Liver (tissue), 9 donors: ENCODE results near the gene LAMC1. TPM values are rescaled to one million over a fixed set of nuclear protein-coding genes. Genes with fewer than 3 reads are reported as not detected.

Experiments used
- DNase-seq: peaks from one replicate; pipeline ENCODE4 v3.0.0-alpha.2; 2017; ENCODE audit warnings: low spot score
- H3K27ac ChIP-seq, 2 donors: one replicate each; pipeline ENCODE4 v1.7.0; 2013; ENCODE audit warnings: inconsistent platforms in 2 of 2, low read length in 2 of 2, control low read depth in 1 of 2, low read depth in 1 of 2, mild to moderate bottlenecking in 1 of 2
- H3K27me3 ChIP-seq, 4 donors: one replicate each; pipeline versions ENCODE4 v1.6.1 to v1.7.0; 2013; ENCODE audit warnings: low read length in 3 of 4, inconsistent platforms in 1 of 4, mild to moderate bottlenecking in 1 of 4, moderate library complexity in 1 of 4; ENCODE audit not compliant: control insufficient read depth in 4 of 4, insufficient read depth in 4 of 4
- H3K36me3 ChIP-seq, 4 donors: one replicate each; pipeline versions ENCODE4 v1.6.1 to v1.7.0; 2013; ENCODE audit warnings: low read length in 3 of 4, mild to moderate bottlenecking in 3 of 4, low read depth in 1 of 4, moderate library complexity in 1 of 4; ENCODE audit not compliant: control insufficient read depth in 4 of 4, insufficient read depth in 3 of 4
- H3K4me1 ChIP-seq, 4 donors: one replicate each; pipeline versions ENCODE4 v1.6.1 to v1.7.0; 2013; ENCODE audit warnings: low read length in 3 of 4, mild to moderate bottlenecking in 3 of 4, moderate library complexity in 1 of 4; ENCODE audit not compliant: control insufficient read depth in 4 of 4, insufficient read depth in 4 of 4
- H3K4me3 ChIP-seq, 3 donors: one replicate each; pipeline versions ENCODE4 v1.6.1 to v1.7.0; 2013; ENCODE audit warnings: low read length in 3 of 3, control low read depth in 1 of 3, low read depth in 1 of 3, mild to moderate bottlenecking in 1 of 3
- H3K9ac ChIP-seq, 2 donors: one replicate each; pipeline ENCODE4 v1.7.0; 2013; ENCODE audit warnings: low read length in 2 of 2, mild to moderate bottlenecking in 2 of 2, moderate library complexity in 2 of 2, control low read depth in 1 of 2, low read depth in 1 of 2
- H3K9me3 ChIP-seq, 4 donors: one replicate each; pipeline versions ENCODE4 v1.6.1 to v1.7.0; 2013; ENCODE audit warnings: low read length in 3 of 4; ENCODE audit not compliant: control insufficient read depth in 4 of 4
- EGR1 ChIP-seq, 2 donors: IDR thresholded peaks; 2 replicates each; pipeline ENCODE4 v1.6.1; 2016 to 2018; ENCODE audit warnings: antibody characterized with exemption in 2 of 2, low read depth in 2 of 2
- FOXA1 ChIP-seq: IDR thresholded peaks from 2 replicates; pipeline ENCODE4 v1.6.1; 2016; ENCODE audit warnings: antibody characterized with exemption
- FOXA2 ChIP-seq: IDR thresholded peaks from 2 replicates; pipeline ENCODE4 v1.6.1; 2016; ENCODE audit warnings: antibody characterized with exemption
- GABPA ChIP-seq, 2 donors: IDR thresholded peaks in 1 of 2; conservative IDR thresholded peaks in 1 of 2; 2 replicates each; pipeline ENCODE4 v1.6.1; 2016; ENCODE audit warnings: antibody characterized with exemption in 2 of 2, mild to moderate bottlenecking in 1 of 2, moderate library complexity in 1 of 2
- HNF4A ChIP-seq, 2 donors: conservative IDR thresholded peaks; 2 replicates each; pipeline ENCODE4 v1.6.1; 2016; ENCODE audit warnings: antibody characterized with exemption in 2 of 2, mild to moderate bottlenecking in 2 of 2
- HNF4G ChIP-seq: IDR thresholded peaks from 2 replicates; pipeline ENCODE4 v1.6.1; 2016; ENCODE audit warnings: antibody characterized with exemption
- JUND ChIP-seq, 2 donors: IDR thresholded peaks; 2 replicates each; pipeline ENCODE4 v1.6.1; 2016; ENCODE audit warnings: antibody characterized with exemption in 2 of 2
- NR2F2 ChIP-seq: IDR thresholded peaks from 2 replicates; pipeline ENCODE4 v1.6.1; 2016; ENCODE audit warnings: antibody characterized with exemption
- RAD21 ChIP-seq, 2 donors: IDR thresholded peaks; 2 replicates each; pipeline ENCODE4 v1.6.1; 2016; ENCODE audit warnings: antibody characterized with exemption in 2 of 2, mild to moderate bottlenecking in 2 of 2
- RXRA ChIP-seq, 2 donors: IDR thresholded peaks; 2 replicates each; pipeline ENCODE4 v1.6.1; 2017 to 2018; ENCODE audit warnings: antibody characterized with exemption in 2 of 2, mild to moderate bottlenecking in 1 of 2
- SP1 ChIP-seq: IDR thresholded peaks from 2 replicates; pipeline ENCODE4 v1.6.1; 2018; ENCODE audit warnings: antibody characterized with exemption, mild to moderate bottlenecking
- YY1 ChIP-seq: IDR thresholded peaks from 2 replicates; pipeline ENCODE4 v1.6.1; 2016; ENCODE audit warnings: antibody characterized with exemption, mild to moderate bottlenecking
- WGBS: extraction: QIAGEN DNeasy Blood & Tissue Kit; methylation state at CpG from one replicate; pipeline ENCODE4 v1.1.7; 2013; 5-methylcytosine and 5-hydroxymethylcytosine counted together
- polyA plus RNA-seq, 2 donors: library from polyadenylated mRNA; stranded (reverse) in 1 of 2; unstranded in 1 of 2; fragments of 200-250 nt in 1 of 2; fragments of >200 nt in 1 of 2; fragmentation: Nextera tagmentation in 1 of 2; extraction: Ambion mirVana in 1 of 2; gene quantifications; one replicate each; pipeline versions ENCODE4 v1.2.1 to v1.2.3, GENCODE V29; 2013 to 2015
- total RNA-seq, 2 donors: library from RNA; depleted of rRNA; stranded (reverse); fragments of >200 nt; gene quantifications; one replicate each; pipeline ENCODE4 v1.2.3, GENCODE V29; 2014
- TF ChIP-seq, protein P1 (sequence below): IDR thresholded peaks from 2 replicates; pipeline ENCODE4 v1.6.1; 2016; ENCODE audit warnings: antibody characterized with exemption
- TF ChIP-seq, protein P2 (sequence below): IDR thresholded peaks from 2 replicates; pipeline ENCODE4 v1.6.1; 2016; ENCODE audit warnings: antibody characterized with exemption, mild to moderate bottlenecking
- TF ChIP-seq, protein P3 (sequence below): fragments of 150-350 bp; IDR thresholded peaks from 2 replicates; pipeline ENCODE4 v1.5.1; 2017; ENCODE audit warnings: improper control_type of control experiment, low read depth, low read length; ENCODE audit not compliant: missing input control
- TF ChIP-seq, protein P4 (sequence below): IDR thresholded peaks from 2 replicates; pipeline ENCODE4 v1.6.1; 2016; ENCODE audit warnings: antibody characterized with exemption
- TF ChIP-seq, protein P5 (sequence below): IDR thresholded peaks from 2 replicates; pipeline ENCODE4 v1.6.1; 2016; ENCODE audit warnings: antibody characterized with exemption
- donor health status: healthy.
- donor health status: healthy.
- donor health status: healthy.
- donor health status: healthy.
- donor health status: healthy.

LAMC1 gene
- total and polyA plus RNA-seq, 4 donors = 5.3 to 35.1 (median 19.7) TPM

DNA sequence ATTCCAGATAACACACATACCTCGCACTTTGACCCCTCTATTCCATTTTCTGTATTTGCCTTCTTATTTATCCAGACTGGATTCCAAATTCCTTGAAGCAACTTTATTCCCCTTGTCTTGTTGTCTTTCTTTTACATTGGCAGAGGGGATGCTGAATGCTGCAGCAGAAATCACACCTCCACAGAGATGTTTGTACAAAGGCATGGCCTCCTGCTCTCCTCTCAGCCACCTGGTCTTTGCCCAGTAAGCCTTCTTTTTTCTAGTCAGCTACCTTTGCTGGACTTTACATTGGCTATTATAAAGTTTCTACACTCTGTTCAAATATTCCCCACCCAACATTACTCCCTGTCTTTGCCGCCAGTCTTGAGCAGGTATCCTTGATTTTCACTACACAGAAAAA is 75.1 kb downstream of the LAMC1 start:
- no peak for DNase-seq
- peaks cover 0 to 3% (median under 1%) of the 10 kb centered on the region in 4 donors for H3K36me3 ChIP-seq
- 91% methylated on average over 2 of the region's 2 CpGs for WGBS
- no peaks in the 10 kb centered on the region for H3K9me3 ChIP-seq
- H3K4me3 ChIP-seq = no peak overlapping the region
- H3K27ac ChIP-seq = no peak overlapping the region
- no peaks in the 10 kb centered on the region for H3K27me3 ChIP-seq
- no peaks in the 10 kb centered on the region for H3K4me1 ChIP-seq
- no peak for TF ChIP-seq YY1
- TF ChIP-seq, protein P1, sequence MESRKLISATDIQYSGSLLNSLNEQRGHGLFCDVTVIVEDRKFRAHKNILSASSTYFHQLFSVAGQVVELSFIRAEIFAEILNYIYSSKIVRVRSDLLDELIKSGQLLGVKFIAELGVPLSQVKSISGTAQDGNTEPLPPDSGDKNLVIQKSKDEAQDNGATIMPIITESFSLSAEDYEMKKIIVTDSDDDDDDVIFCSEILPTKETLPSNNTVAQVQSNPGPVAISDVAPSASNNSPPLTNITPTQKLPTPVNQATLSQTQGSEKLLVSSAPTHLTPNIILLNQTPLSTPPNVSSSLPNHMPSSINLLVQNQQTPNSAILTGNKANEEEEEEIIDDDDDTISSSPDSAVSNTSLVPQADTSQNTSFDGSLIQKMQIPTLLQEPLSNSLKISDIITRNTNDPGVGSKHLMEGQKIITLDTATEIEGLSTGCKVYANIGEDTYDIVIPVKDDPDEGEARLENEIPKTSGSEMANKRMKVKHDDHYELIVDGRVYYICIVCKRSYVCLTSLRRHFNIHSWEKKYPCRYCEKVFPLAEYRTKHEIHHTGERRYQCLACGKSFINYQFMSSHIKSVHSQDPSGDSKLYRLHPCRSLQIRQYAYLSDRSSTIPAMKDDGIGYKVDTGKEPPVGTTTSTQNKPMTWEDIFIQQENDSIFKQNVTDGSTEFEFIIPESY = no peak
- no peak for TF ChIP-seq JUND (IDR thresholded peaks at IDR 0.05)
- TF ChIP-seq RAD21 (IDR thresholded peaks at IDR 0.05) = no peak
- TF ChIP-seq, protein P2, sequence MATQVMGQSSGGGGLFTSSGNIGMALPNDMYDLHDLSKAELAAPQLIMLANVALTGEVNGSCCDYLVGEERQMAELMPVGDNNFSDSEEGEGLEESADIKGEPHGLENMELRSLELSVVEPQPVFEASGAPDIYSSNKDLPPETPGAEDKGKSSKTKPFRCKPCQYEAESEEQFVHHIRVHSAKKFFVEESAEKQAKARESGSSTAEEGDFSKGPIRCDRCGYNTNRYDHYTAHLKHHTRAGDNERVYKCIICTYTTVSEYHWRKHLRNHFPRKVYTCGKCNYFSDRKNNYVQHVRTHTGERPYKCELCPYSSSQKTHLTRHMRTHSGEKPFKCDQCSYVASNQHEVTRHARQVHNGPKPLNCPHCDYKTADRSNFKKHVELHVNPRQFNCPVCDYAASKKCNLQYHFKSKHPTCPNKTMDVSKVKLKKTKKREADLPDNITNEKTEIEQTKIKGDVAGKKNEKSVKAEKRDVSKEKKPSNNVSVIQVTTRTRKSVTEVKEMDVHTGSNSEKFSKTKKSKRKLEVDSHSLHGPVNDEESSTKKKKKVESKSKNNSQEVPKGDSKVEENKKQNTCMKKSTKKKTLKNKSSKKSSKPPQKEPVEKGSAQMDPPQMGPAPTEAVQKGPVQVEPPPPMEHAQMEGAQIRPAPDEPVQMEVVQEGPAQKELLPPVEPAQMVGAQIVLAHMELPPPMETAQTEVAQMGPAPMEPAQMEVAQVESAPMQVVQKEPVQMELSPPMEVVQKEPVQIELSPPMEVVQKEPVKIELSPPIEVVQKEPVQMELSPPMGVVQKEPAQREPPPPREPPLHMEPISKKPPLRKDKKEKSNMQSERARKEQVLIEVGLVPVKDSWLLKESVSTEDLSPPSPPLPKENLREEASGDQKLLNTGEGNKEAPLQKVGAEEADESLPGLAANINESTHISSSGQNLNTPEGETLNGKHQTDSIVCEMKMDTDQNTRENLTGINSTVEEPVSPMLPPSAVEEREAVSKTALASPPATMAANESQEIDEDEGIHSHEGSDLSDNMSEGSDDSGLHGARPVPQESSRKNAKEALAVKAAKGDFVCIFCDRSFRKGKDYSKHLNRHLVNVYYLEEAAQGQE = no peak
- TF ChIP-seq, protein P3, sequence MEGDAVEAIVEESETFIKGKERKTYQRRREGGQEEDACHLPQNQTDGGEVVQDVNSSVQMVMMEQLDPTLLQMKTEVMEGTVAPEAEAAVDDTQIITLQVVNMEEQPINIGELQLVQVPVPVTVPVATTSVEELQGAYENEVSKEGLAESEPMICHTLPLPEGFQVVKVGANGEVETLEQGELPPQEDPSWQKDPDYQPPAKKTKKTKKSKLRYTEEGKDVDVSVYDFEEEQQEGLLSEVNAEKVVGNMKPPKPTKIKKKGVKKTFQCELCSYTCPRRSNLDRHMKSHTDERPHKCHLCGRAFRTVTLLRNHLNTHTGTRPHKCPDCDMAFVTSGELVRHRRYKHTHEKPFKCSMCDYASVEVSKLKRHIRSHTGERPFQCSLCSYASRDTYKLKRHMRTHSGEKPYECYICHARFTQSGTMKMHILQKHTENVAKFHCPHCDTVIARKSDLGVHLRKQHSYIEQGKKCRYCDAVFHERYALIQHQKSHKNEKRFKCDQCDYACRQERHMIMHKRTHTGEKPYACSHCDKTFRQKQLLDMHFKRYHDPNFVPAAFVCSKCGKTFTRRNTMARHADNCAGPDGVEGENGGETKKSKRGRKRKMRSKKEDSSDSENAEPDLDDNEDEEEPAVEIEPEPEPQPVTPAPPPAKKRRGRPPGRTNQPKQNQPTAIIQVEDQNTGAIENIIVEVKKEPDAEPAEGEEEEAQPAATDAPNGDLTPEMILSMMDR = no peak
- TF ChIP-seq FOXA1 = no peak
- TF ChIP-seq GABPA (IDR thresholded peaks at IDR 0.05 in 1 of 2, conservative IDR thresholded peaks at IDR 0.05 in 1 of 2) = no peak
- no peak for TF ChIP-seq HNF4A (conservative IDR thresholded peaks at IDR 0.05)
- TF ChIP-seq, protein P4, sequence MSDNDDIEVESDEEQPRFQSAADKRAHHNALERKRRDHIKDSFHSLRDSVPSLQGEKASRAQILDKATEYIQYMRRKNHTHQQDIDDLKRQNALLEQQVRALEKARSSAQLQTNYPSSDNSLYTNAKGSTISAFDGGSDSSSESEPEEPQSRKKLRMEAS = no peak
- TF ChIP-seq SP1 = no peak
- no peak for TF ChIP-seq EGR1 (IDR thresholded peaks at IDR 0.05; ENCODE audit: low read depth in 2 of 2)
- no peak for TF ChIP-seq RXRA (IDR thresholded peaks at IDR 0.05)
- no peak for TF ChIP-seq NR2F2
- TF ChIP-seq HNF4G = no peak
- TF ChIP-seq, protein P5, sequence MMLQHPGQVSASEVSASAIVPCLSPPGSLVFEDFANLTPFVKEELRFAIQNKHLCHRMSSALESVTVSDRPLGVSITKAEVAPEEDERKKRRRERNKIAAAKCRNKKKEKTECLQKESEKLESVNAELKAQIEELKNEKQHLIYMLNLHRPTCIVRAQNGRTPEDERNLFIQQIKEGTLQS = no peak
- no peak for TF ChIP-seq FOXA2
- H3K9ac ChIP-seq = no peak overlapping the region
